Heart right ventricle (tissue), 16 donors: ENCODE data around the gene NHLRC1. TPM values are rescaled to one million over a fixed set of nuclear protein-coding genes. Genes with fewer than 3 reads are reported as not detected.

ENCODE experiments used
- ATAC-seq, 8 donors: fragments of 200-7000 bp; cut with Tn5 transposase; one replicate each; pipeline ENCODE4 v1.9.1; 2020; ENCODE audit warnings: mild to moderate bottlenecking in 8 of 8, moderate library complexity in 8 of 8, moderate number of reproducible peaks in 1 of 8
- DNase-seq, 2 donors: peaks; one replicate each; pipeline ENCODE4 v3.0.0-alpha.2; 2020
- H3K27ac ChIP-seq, 10 donors: fragments of 200-600 bp; sonication (generic) in 2 of 10; one replicate each; pipeline versions ENCODE4 v1.5.0 to v1.8.0; 2020 to 2022; ENCODE audit warnings: mild to moderate bottlenecking in 3 of 10
- H3K27me3 ChIP-seq, 7 donors: fragments of 200-600 bp; one replicate each; pipeline ENCODE4 v1.8.0; 2021 to 2022; ENCODE audit warnings: mild to moderate bottlenecking in 2 of 7
- H3K36me3 ChIP-seq, 9 donors: fragments of 200-600 bp; sonication (generic) in 1 of 9; one replicate each; pipeline versions ENCODE4 v1.5.0 to v1.8.0; 2020 to 2022; ENCODE audit warnings: mild to moderate bottlenecking in 2 of 9
- H3K4me1 ChIP-seq, 9 donors: fragments of 200-600 bp; sonication (generic) in 1 of 9; one replicate each; pipeline versions ENCODE4 v1.5.0 to v1.8.0; 2020 to 2022; ENCODE audit warnings: mild to moderate bottlenecking in 4 of 9
- H3K4me3 ChIP-seq, 10 donors: fragments of 200-600 bp; sonication (generic) in 2 of 10; one replicate each; pipeline versions ENCODE4 v1.5.0 to v1.8.0; 2020 to 2022; ENCODE audit warnings: mild to moderate bottlenecking in 7 of 10, moderate library complexity in 2 of 10
- H3K9me3 ChIP-seq, 11 donors: fragments of 200-600 bp in 10 of 11; sonication (generic) in 2 of 11; one replicate each; pipeline versions ENCODE4 v1.5.0 to v1.8.0; 2013 to 2022; ENCODE audit warnings: mild to moderate bottlenecking in 2 of 11, control low read depth in 1 of 11, moderate library complexity in 1 of 11
- CTCF ChIP-seq, 9 donors: fragments of 200-600 bp; sonication (generic) in 2 of 9; IDR thresholded peaks; one replicate each; pipeline versions ENCODE4 v1.5.0 to v1.8.0; 2021 to 2022; ENCODE audit warnings: antibody characterized with exemption in 9 of 9, mild to moderate bottlenecking in 5 of 9, moderate library complexity in 1 of 9
- WGBS, 2 donors: extraction: QIAGEN DNeasy Blood & Tissue Kit; methylation state at CpG; one replicate each; pipeline ENCODE4 v1.1.7; 2013; ENCODE audit warnings: inconsistent platforms in 1 of 2; 5-methylcytosine and 5-hydroxymethylcytosine counted together
- intact Hi-C, 10 donors: fragments of 100-400 bp; cut with DNase I; formaldehyde crosslinking; loops; one replicate each; pipeline versions ENCODE4 v1.11.1 to v1.14.2; 2022
- polyA plus RNA-seq, 2 donors: library from polyadenylated mRNA; stranded (reverse); fragments of 200-250 nt; gene quantifications; one replicate each; pipeline ENCODE4 v1.2.3, GENCODE V29; 2013
- total RNA-seq, 10 donors: library from RNA; stranded (reverse); fragmentation: NEBNext Ultra II Directional in 3 of 10; extraction: Animal tissue kit (Norgen Biotek cat#: 25700) in 3 of 10; gene quantifications; one replicate each; pipeline versions ENCODE4 v1.2.1 to v1.2.4, GENCODE V29; 2021 to 2023
- donor health status: Arrhythmogenic right ventricular cardiomyopathy.
- donor health status: ischemic (EF 13 %, LVEDD 7.1; RV severe dilation, severe dysfunction).
- donor health status: healthy with polysubstance abuse.
- donor health status: DM: no; HTN: yes; CAD: no.
- donor health status: DM: no; HTN: no; CAD: no.
- donor health status: ischemic (EF 25% LVEDD 6.9; RV normal size, moderate dysfunction).
- donor health status: ischemic (EF 25% LVEDD 5.7; RV mildly dilated, moderate dysfunction).
- donor health status: healthy.
- donor health status: DM: yes; HTN: yes; CAD: no.
- donor health status: Ischemic cardiomyopathy.
- donor health status: ischemic (EF 35%, LVEDD 5.7; RV mildly dilated, moderate dysfunction).
- donor health status: nonischemic (EF 11% LVEDD 7.7; RV severe dilation, severe dysfunction).
- donor health status: DM: yes; HTN: yes; CAD: no.
- donor health status: PGD.
- donor health status: ischemic (EF 29% LVEDD 5.4; RV normal size, mild dysfunction).
- donor health status: nonischemic (EF 23%, LVEDD 6.1; RV moderate dilation, normal function).

The NHLRC1 gene
- total and polyA plus RNA-seq, 12 donors, result 0.73 to 2.5 (median 1.4) TPM

- peaks cover 0 to 100% (median 23%) of the 10 kb centered on the region in 9 donors for H3K36me3 ChIP-seq
- no peaks in the 10 kb centered on the region for H3K4me1 ChIP-seq
- H3K27ac ChIP-seq, result no peak overlapping the region
- DNase-seq, result no peak
- H3K4me3 ChIP-seq, result no peak overlapping the region
- no peaks in the 10 kb centered on the region for H3K9me3 ChIP-seq
- 94 to 95% methylated on average over 5 of the region's 5 CpGs for WGBS, 2 donors
- H3K27me3 ChIP-seq, result no peaks in the 10 kb centered on the region
- TF ChIP-seq CTCF (IDR thresholded peaks at IDR 0.05), result no peak
- intact Hi-C loops, result no loop called here
- no peak for ATAC-seq
Observed at GRCh38 chr6:18138906-18139305, 16.4 kb upstream of the NHLRC1 start.

- Histone ChIP-seq H3K27ac (no peak overlapping the region), H3K36me3 (peaks cover 0 to 99% (median 16%) of the 10 kb centered on the region in 9 donors), H3K4me1 (no peaks in the 10 kb centered on the region), H3K9me3 (no peaks in the 10 kb centered on the region), H3K4me3 (no peak overlapping the region), H3K27me3 (no peaks in the 10 kb centered on the region)
- TF ChIP-seq CTCF (IDR thresholded peaks at IDR 0.05), result no peak
- 97 to 98% methylated on average over 10 of the region's 10 CpGs for WGBS, 2 donors
- no peak for ATAC-seq
- no peak for DNase-seq
- intact Hi-C loops, result no loop called here
Observed at GRCh38 chr6:18136260-18136659, 13.8 kb upstream of the NHLRC1 start.

DNA sequence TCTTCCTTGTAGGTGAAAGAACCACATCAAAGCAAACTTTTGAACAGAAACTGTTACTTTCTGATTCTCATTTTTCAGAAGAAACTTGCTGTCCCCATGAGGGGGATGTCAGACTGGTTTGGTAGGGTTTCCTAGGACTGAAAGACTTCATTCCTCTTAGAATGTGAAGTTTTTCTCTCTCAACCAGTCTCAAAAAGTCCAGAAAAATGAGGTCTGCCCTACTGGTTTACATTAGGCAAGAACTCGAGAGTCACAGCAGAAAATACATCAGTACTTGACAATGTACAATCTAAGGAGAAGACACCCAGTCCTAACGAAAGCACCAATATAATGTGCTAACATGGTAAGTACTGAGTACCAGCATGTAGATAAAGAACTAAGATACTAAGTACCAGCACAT, 12.7 kb upstream of the NHLRC1 start:
- H3K9me3 ChIP-seq, result no peaks in the 10 kb centered on the region
- H3K36me3 ChIP-seq, result peaks cover 0 to 99% (median 13%) of the 10 kb centered on the region in 9 donors
- intact Hi-C loops, result no loop called here
- ATAC-seq, result no peak
- no peak for DNase-seq
- H3K27me3 ChIP-seq, result no peaks in the 10 kb centered on the region
- no peak overlapping the region for H3K27ac ChIP-seq
- WGBS, 2 donors, result 94 to 95% methylated on average over 2 of the region's 2 CpGs
- no peak overlapping the region for H3K4me3 ChIP-seq
- no peaks in the 10 kb centered on the region for H3K4me1 ChIP-seq
- TF ChIP-seq CTCF (IDR thresholded peaks at IDR 0.05), result no peak

- TF ChIP-seq CTCF (IDR thresholded peaks at IDR 0.05), result no peak
- H3K4me1 ChIP-seq, result no peaks in the 10 kb centered on the region
- DNase-seq (no peak), ATAC-seq (no peak)
- no peaks in the 10 kb centered on the region for H3K27me3 ChIP-seq
- no peak overlapping the region for H3K27ac ChIP-seq
- 92 to 99% methylated on average over 3 of the region's 3 CpGs for WGBS, 2 donors
- no peak overlapping the region for H3K4me3 ChIP-seq
- peaks cover 0 to 94% (median 14%) of the 10 kb centered on the region in 9 donors for H3K36me3 ChIP-seq
- H3K9me3 ChIP-seq, result no peaks in the 10 kb centered on the region
- intact Hi-C loops, result no loop called here
Observed at GRCh38 chr6:18132346-18132745, 9.9 kb upstream of the NHLRC1 start.
